Naive B cell (primary cell): ENCODE measurements around the gene PARP16. TPM values are rescaled to one million over a fixed set of nuclear protein-coding genes. Genes with fewer than 3 reads are reported as not detected.
A peak's percentile ranks its signal among the peaks of the same experiment; 100 is the strongest.

Source experiments
- ATAC-seq, 2 donors: fragments of 150-1000 bp; cut with Tn5 transposase; 2 replicates each; pipeline ENCODE4 v1.10.0; 2021; ENCODE audit warnings: low read depth in 2 of 2, mild to moderate bottlenecking in 2 of 2, moderate library complexity in 2 of 2
- DNase-seq: peaks from one replicate; pipeline ENCODE4 v3.0.0; 2022
- H3K27ac Mint-ChIP-seq, 6 donors: one replicate each; pipeline ENCODE4 v1.8.0; 2020 to 2022; ENCODE audit warnings: mild to moderate bottlenecking in 6 of 6, mixed read lengths in 6 of 6, moderate library complexity in 5 of 6, inconsistent platforms in 2 of 6
- H3K27me3 Mint-ChIP-seq, 3 donors: one replicate each; pipeline ENCODE4 v1.8.0; 2021 to 2022; ENCODE audit warnings: mixed read lengths in 3 of 3, mild to moderate bottlenecking in 1 of 3
- H3K36me3 Mint-ChIP-seq, 2 donors: one replicate each; pipeline ENCODE4 v1.8.0; 2020 to 2022; ENCODE audit warnings: mixed read lengths in 2 of 2, inconsistent platforms in 1 of 2, mild to moderate bottlenecking in 1 of 2
- H3K4me1 Mint-ChIP-seq, 3 donors: one replicate each; pipeline ENCODE4 v1.8.0; 2020 to 2022; ENCODE audit warnings: mixed read lengths in 3 of 3, inconsistent platforms in 1 of 3, mild to moderate bottlenecking in 1 of 3, moderate library complexity in 1 of 3
- H3K4me3 Mint-ChIP-seq, 8 donors: one replicate each; pipeline ENCODE4 v1.8.0; 2020 to 2022; ENCODE audit warnings: mild to moderate bottlenecking in 8 of 8, mixed read lengths in 8 of 8, moderate library complexity in 8 of 8, inconsistent platforms in 2 of 8
- H3K9me3 Mint-ChIP-seq, 7 donors: one replicate each; pipeline ENCODE4 v1.8.0; 2020 to 2022; ENCODE audit warnings: mixed read lengths in 7 of 7, mild to moderate bottlenecking in 5 of 7, inconsistent platforms in 2 of 7, moderate library complexity in 1 of 7
- polyA plus RNA-seq, 6 donors: library from polyadenylated mRNA; unstranded; fragments of 300-500 nt; fragmentation: Illumina TruSeq; gene quantifications; one replicate each; pipeline ENCODE4 v1.2.3, GENCODE V29; 2021; ENCODE audit warnings: low read depth in 6 of 6

Gene PARP16
- polyA plus RNA-seq, 6 donors from 2014 or later, result 18.6 to 32.9 (median 27.6) TPM

DNA sequence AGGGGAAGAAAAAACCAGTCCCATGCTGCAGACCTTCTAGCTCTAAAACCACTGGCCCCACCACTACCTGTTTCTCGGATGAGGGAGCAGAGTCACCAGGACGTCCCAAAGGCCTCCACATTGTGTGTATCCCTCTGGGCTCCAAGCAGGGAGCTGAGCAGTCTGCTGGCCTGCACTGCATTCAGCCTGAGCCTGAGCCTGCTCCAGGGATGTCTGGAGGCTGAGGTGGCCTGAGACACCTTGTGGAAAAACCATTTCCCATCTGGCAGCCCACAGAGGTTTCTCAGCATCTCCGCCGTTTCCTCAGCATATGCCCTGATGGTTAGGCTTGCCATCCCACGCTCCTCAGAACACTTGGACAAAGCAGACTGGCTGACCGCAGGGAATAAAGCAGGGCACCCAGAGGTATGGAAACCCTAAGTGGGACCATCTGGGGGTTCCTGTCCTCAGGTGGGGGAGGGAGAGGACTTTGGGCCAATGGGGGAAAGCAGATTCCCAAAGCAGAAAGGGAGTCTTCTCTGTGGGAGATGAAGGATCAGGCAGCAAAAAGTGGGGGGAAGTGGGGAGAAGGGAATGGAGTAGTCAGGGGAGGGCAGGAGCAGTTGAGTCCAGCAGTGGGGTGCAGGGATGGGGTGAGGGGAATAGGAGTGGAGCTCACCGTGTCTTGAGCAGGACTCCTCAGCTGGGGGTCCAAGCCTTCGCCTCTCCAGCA is 75.8 kb downstream of the PARP16 start, which contains the start of gene CILP:
TSS of gene CILP (minus strand) at position 704 of the 712 bp plus-strand sequence. CDS start 1,718 bp downstream, outside the sequence.
- Mint-ChIP-seq H3K27me3 (peaks cover 0 to 9% (median 4%) of the 10 kb centered on the region in 3 donors), H3K27ac (peak within 1 kb of the TSS in 1 of 6 donors; percentile 56), H3K9me3 (no peaks in the 10 kb centered on the region), H3K4me3 (no peak within 1 kb of the TSS), H3K36me3 (no peaks in the 10 kb centered on the region), H3K4me1 (peaks cover 0 to 2% (median 2%) of the 10 kb centered on the region in 3 donors)
- DNase-seq (no peak), ATAC-seq (no peak)

DNA sequence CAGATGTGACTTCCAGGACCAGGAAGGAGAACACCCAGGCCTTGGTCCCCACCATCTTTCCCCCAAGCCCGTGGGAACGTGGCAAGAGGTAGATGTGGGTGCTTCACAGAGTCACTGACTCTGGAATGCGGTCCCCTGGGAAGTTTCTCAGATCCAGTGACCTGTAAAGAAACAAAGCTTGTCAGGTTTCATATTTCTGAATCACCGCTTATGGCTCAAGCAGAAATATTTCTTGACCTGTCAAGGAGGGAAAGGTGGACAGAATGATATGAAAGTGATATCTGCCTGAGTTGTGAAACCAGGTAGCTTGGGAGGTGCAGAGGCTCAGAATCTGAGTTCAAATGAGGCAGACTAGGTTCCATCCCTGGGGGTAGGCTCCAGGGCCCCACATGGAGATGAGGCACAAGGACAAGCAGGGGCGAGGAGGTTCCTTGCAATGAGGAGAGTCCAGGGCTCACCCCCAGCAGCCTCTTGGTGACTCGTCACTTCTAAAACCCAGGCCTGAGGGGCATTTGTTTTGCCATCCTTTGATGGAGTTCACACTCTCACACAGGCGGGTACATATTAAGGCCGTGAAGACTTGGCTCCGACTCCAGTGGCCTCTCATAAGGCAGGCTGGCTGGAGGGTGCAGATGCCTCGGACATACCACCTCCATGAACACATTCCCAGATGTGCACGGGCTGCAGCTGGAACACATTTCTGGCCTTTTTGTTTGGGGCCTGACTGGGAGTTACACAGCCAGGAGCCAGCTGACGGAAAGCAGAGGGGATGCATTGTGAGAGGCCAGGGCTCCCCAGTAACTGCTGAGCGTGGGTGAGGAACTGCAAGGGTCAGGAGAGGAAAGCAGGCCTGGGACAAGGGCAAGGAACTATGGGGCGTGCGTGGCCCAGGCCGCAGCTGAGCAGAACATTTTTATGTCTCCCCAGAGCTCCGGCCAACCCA is 76.7 kb downstream of the PARP16 start:
- peaks cover 0 to 9% (median 4%) of the 10 kb centered on the region in 3 donors for H3K27me3 Mint-ChIP-seq
- no peak for ATAC-seq
- H3K36me3 Mint-ChIP-seq, result no peaks in the 10 kb centered on the region
- peaks cover 0 to 2% (median 2%) of the 10 kb centered on the region in 3 donors for H3K4me1 Mint-ChIP-seq
- no peaks in the 10 kb centered on the region for H3K9me3 Mint-ChIP-seq
- H3K4me3 Mint-ChIP-seq, result no peak overlapping the region
- H3K27ac Mint-ChIP-seq, result peak overlapping the region in 1 of 6 donors; percentile 56
- DNase-seq, result no peak

DNA sequence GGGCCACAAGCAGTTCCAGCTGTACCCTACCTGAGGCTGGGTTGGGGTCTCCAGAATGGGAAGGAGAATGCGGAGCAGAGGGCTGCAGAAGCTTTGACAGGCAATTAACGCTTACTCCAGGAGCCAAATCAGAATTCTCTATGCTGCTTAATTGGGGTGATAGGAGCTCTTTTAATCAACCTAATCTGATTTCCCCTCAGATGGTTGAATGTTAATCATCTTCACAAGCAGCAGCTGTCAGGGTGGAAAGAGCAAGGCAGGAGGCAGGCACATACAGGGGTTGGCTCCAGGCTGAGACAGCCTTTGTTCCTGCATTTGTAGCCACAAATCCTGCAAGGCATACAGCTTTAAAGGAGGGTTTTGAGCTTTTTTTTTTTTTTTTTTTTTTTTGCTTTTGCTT is 78.0 kb downstream of the PARP16 start:
- Mint-ChIP-seq H3K4me1 (peaks cover 0 to 2% (median 2%) of the 10 kb centered on the region in 3 donors), H3K4me3 (no peak overlapping the region), H3K9me3 (no peaks in the 10 kb centered on the region), H3K27me3 (peaks cover 0 to 9% (median 4%) of the 10 kb centered on the region in 3 donors), H3K36me3 (no peaks in the 10 kb centered on the region), H3K27ac (no peak overlapping the region)
- DNase-seq (no peak), ATAC-seq (no peak)

Other genes starting within 250 kb of the PARP16 start
- not detected for gene SLC51B, start 241.5 kb downstream of the PARP16 start, polyA plus RNA-seq
- gene RASL12, start 218.9 kb downstream of the PARP16 start, polyA plus RNA-seq, result not detected
- not detected for gene KBTBD13, start 210.1 kb downstream of the PARP16 start, polyA plus RNA-seq
- gene UBAP1L, start 171.7 kb downstream of the PARP16 start, polyA plus RNA-seq, result under 1 TPM in 4 of 6 donors, not detected in 2; 0.04 to 0.52 (median 0.24) TPM
- gene PDCD7, start 153.1 kb downstream of the PARP16 start, polyA plus RNA-seq, result 10 to 100 TPM in 5 of 6 donors, 1 to 10 TPM in 1; 7.7 to 20.7 (median 14.5) TPM
- gene CLPX, start 101.5 kb downstream of the PARP16 start, polyA plus RNA-seq, result 10 to 100 TPM; 21.1 to 33.5 (median 29.6) TPM
- not detected for gene CILP, start 75.4 kb downstream of the PARP16 start, polyA plus RNA-seq
- not detected for gene RNU5A-1, start 9.2 kb upstream of the PARP16 start, polyA plus RNA-seq
- not detected for gene RNU5B-1, start 17.8 kb upstream of the PARP16 start, polyA plus RNA-seq
- not detected for gene IGDCC3, start 91.1 kb upstream of the PARP16 start, polyA plus RNA-seq
- gene IGDCC4, start 136.1 kb upstream of the PARP16 start, polyA plus RNA-seq, result not detected
- 10 to 100 TPM; 40.6 to 98.5 (median 48.3) TPM for gene DPP8, start 230.8 kb upstream of the PARP16 start, polyA plus RNA-seq
- 10 to 100 TPM; 15.0 to 25.8 (median 23.7) TPM for gene HACD3, start 243.6 kb upstream of the PARP16 start, polyA plus RNA-seq